HepG2 (cell line): ENCODE data around the gene GRM4. TPM values are rescaled to one million over a fixed set of nuclear protein-coding genes. Genes with fewer than 3 reads are reported as not detected.
A peak's percentile ranks its signal among the peaks of the same experiment; 100 is the strongest.

ENCODE experiments used
- FOXM1 ChIP-seq: sonication (generic); formaldehyde crosslinking; IDR thresholded peaks from 2 replicates; pipeline ENCODE4 v1.5.0; 2020; ENCODE audit warnings: missing genetic modification reagents
- KDM1A ChIP-seq: IDR thresholded peaks from 2 replicates; pipeline ENCODE4 v1.6.1; 2016; ENCODE audit warnings: missing compliant biosample characterization
- NRL ChIP-seq: sonication (generic); formaldehyde crosslinking; IDR thresholded peaks from 2 replicates; pipeline ENCODE4 v1.5.0; 2020; ENCODE audit warnings: missing genetic modification reagents, mild to moderate bottlenecking, moderate library complexity, borderline replicate concordance
- POLR2A ChIP-seq, 2 experiments: IDR thresholded peaks; 2 replicates each; pipeline ENCODE4 v1.6.1; 2011; ENCODE audit warnings: low read depth in 2 of 2, low read length in 2 of 2, mild to moderate bottlenecking in 1 of 2, moderate library complexity in 1 of 2; ENCODE audit not compliant: insufficient read depth in 1 of 2
- RBM39 ChIP-seq: fragments of 200-400 bp; formaldehyde crosslinking; IDR thresholded peaks from one replicate; pipeline ENCODE4 v1.6.1; 2018; ENCODE audit warnings: antibody characterized with exemption, mild to moderate bottlenecking, low read depth, low read length; ENCODE audit not compliant: poor library complexity, severe bottlenecking
- SOX13 ChIP-seq, 3 experiments: fragments of 450-650 bp in 1 of 3; sonication (generic) in 1 of 3; formaldehyde crosslinking in 1 of 3; IDR thresholded peaks in 2 of 3; conservative IDR thresholded peaks in 1 of 3; 2 replicates each; pipeline versions ENCODE4 v1.5.0 to v1.6.1; 2016 to 2020; ENCODE audit warnings: antibody characterized with exemption in 1 of 3, mild to moderate bottlenecking in 1 of 3, missing compliant biosample characterization in 1 of 3, missing genetic modification reagents in 1 of 3, moderate library complexity in 1 of 3
- SSRP1 ChIP-seq: IDR thresholded peaks from 2 replicates; pipeline ENCODE4 v1.6.1; 2016; ENCODE audit warnings: control low read depth
- ZFP36L2 ChIP-seq: sonication (generic); formaldehyde crosslinking; IDR thresholded peaks from 2 replicates; pipeline ENCODE4 v1.4.0; 2020; ENCODE audit warnings: missing genetic modification reagents
- ZNF589 ChIP-seq: sonication (generic); formaldehyde crosslinking; conservative IDR thresholded peaks from 2 replicates; pipeline ENCODE4 v1.8.0; 2022; ENCODE audit warnings: mild to moderate bottlenecking, moderate library complexity, missing genetic modification reagents
- ZNF720 ChIP-seq: sonication (generic); formaldehyde crosslinking; IDR thresholded peaks from 2 replicates; pipeline ENCODE4 v1.4.0; 2020; ENCODE audit warnings: missing genetic modification reagents
- ZNF75D ChIP-seq: sonication (generic); formaldehyde crosslinking; IDR thresholded peaks from 2 replicates; pipeline ENCODE4 v1.8.1; 2023; ENCODE audit warnings: missing genetic modification reagents, mild to moderate bottlenecking, borderline replicate concordance
- ZNF816 ChIP-seq: sonication (generic); formaldehyde crosslinking; IDR thresholded peaks from 2 replicates; pipeline ENCODE4 v1.8.0; 2022; ENCODE audit warnings: missing genetic modification reagents, mild to moderate bottlenecking, borderline replicate concordance
- polyA plus RNA-seq, 8 experiments: library from polyadenylated mRNA; depleted of rRNA in 3 of 8; stranded (reverse) in 7 of 8; unstranded in 1 of 8; fragments of >200 nt; fragmentation: Illumina TruSeq in 4 of 8; extraction: Trizol in 4 of 8; gene quantifications; 2 replicates each; pipeline versions ENCODE4 v1.2.1 to v1.2.3, GENCODE V29; 2011 to 2016; ENCODE audit warnings: low read depth in 4 of 8, missing spikeins in 1 of 8, mixed read lengths in 1 of 8; ENCODE audit not compliant: insufficient read depth in 1 of 8
- total RNA-seq, 5 experiments: library from RNA; depleted of rRNA; stranded (reverse); fragments of >200 nt; fragmentation: Illumina TruSeq; extraction: Trizol; gene quantifications; 2 replicates each; pipeline ENCODE4 v1.2.3, GENCODE V29; 2016; ENCODE audit warnings: low read depth in 1 of 5
- TF ChIP-seq, protein P1 (sequence below): sonication (generic); formaldehyde crosslinking; IDR thresholded peaks from 2 replicates; pipeline ENCODE4 v1.4.0; 2020; ENCODE audit warnings: missing genetic modification reagents, borderline replicate concordance
- TF ChIP-seq, protein P2 (sequence below): IDR thresholded peaks from 2 replicates; pipeline ENCODE4 v1.4.0; 2020; ENCODE audit warnings: mild to moderate bottlenecking, missing genetic modification reagents
- TF ChIP-seq, protein P3 (sequence below): sonication (generic); formaldehyde crosslinking; IDR thresholded peaks from 2 replicates; pipeline ENCODE4 v1.8.1; 2022; ENCODE audit warnings: low read depth, mild to moderate bottlenecking, missing genetic modification reagents
- TF ChIP-seq, protein P4 (sequence below): sonication (generic); formaldehyde crosslinking; IDR thresholded peaks from 2 replicates; pipeline ENCODE4 v1.8.0; 2022; ENCODE audit warnings: missing genetic modification reagents, mild to moderate bottlenecking, borderline replicate concordance

GRM4 gene
- total and polyA plus RNA-seq, 2 of the 13 experiments (the other 11 are each of a cell fraction or from before 2014, with no cell fraction given), result not detected

DNA sequence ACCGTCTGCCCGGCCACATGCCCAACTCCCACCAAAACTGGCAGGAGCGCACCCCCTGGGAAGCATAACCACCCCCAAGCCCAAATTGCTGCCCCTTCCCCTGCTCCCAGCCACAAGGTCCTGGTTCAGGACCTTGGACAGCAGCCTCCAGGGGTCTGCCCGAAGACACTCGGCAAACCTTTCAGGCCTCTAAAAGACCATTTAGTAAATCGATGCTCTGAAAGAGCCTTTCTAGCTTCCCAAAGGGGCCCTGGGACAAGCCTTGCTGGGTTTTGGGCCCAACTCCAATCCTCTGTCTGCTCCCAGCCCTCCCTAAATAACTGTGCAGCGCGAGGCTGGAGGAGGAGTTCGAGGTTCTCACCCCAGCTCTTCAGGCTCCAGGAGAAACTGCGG, 30.5 kb downstream of the GRM4 start (continued):
- TF ChIP-seq, protein P1, sequence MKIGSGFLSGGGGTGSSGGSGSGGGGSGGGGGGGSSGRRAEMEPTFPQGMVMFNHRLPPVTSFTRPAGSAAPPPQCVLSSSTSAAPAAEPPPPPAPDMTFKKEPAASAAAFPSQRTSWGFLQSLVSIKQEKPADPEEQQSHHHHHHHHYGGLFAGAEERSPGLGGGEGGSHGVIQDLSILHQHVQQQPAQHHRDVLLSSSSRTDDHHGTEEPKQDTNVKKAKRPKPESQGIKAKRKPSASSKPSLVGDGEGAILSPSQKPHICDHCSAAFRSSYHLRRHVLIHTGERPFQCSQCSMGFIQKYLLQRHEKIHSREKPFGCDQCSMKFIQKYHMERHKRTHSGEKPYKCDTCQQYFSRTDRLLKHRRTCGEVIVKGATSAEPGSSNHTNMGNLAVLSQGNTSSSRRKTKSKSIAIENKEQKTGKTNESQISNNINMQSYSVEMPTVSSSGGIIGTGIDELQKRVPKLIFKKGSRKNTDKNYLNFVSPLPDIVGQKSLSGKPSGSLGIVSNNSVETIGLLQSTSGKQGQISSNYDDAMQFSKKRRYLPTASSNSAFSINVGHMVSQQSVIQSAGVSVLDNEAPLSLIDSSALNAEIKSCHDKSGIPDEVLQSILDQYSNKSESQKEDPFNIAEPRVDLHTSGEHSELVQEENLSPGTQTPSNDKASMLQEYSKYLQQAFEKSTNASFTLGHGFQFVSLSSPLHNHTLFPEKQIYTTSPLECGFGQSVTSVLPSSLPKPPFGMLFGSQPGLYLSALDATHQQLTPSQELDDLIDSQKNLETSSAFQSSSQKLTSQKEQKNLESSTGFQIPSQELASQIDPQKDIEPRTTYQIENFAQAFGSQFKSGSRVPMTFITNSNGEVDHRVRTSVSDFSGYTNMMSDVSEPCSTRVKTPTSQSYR (CRISPR knock-in tag), result 0 out of 2 replicates have a peak, but pooled peaks have one; percentile 40
- TF ChIP-seq SSRP1, result no peak
- no peak for TF ChIP-seq KDM1A (CRISPR knock-in tag)
- TF ChIP-seq ZNF75D (CRISPR knock-in tag), result peak; percentile 80; the same call in 1 of the 2 replicates
- TF ChIP-seq SOX13 (IDR thresholded peaks at IDR 0.05), result no peak
- TF ChIP-seq SOX13 (CRISPR knock-in tag; conservative IDR thresholded peaks at IDR 0.05 in 1 of 2, IDR thresholded peaks at IDR 0.05 in 1 of 2), result peak in 1 of 2 experiments; percentile 44; a peak in 1 of 4 replicates
- no peak for TF ChIP-seq FOXM1
- TF ChIP-seq NRL, result no peak
- TF ChIP-seq ZFP36L2 (CRISPR knock-in tag), result 0 out of 2 replicates have a peak, but pooled peaks have one; percentile 59
- no peak for TF ChIP-seq ZNF816 (CRISPR knock-in tag)
- TF ChIP-seq, protein P2, sequence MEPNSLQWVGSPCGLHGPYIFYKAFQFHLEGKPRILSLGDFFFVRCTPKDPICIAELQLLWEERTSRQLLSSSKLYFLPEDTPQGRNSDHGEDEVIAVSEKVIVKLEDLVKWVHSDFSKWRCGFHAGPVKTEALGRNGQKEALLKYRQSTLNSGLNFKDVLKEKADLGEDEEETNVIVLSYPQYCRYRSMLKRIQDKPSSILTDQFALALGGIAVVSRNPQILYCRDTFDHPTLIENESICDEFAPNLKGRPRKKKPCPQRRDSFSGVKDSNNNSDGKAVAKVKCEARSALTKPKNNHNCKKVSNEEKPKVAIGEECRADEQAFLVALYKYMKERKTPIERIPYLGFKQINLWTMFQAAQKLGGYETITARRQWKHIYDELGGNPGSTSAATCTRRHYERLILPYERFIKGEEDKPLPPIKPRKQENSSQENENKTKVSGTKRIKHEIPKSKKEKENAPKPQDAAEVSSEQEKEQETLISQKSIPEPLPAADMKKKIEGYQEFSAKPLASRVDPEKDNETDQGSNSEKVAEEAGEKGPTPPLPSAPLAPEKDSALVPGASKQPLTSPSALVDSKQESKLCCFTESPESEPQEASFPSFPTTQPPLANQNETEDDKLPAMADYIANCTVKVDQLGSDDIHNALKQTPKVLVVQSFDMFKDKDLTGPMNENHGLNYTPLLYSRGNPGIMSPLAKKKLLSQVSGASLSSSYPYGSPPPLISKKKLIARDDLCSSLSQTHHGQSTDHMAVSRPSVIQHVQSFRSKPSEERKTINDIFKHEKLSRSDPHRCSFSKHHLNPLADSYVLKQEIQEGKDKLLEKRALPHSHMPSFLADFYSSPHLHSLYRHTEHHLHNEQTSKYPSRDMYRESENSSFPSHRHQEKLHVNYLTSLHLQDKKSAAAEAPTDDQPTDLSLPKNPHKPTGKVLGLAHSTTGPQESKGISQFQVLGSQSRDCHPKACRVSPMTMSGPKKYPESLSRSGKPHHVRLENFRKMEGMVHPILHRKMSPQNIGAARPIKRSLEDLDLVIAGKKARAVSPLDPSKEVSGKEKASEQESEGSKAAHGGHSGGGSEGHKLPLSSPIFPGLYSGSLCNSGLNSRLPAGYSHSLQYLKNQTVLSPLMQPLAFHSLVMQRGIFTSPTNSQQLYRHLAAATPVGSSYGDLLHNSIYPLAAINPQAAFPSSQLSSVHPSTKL (CRISPR knock-in tag), result peak; percentile 43; the same call in 1 of the 2 replicates
- no peak for TF ChIP-seq RBM39
- TF ChIP-seq ZNF589 (CRISPR knock-in tag), result no peak
- no peak for TF ChIP-seq POLR2A (IDR thresholded peaks at IDR 0.05; ENCODE audit: insufficient read depth in 1 of 2, low read depth in 2 of 2, low read length in 2 of 2)
- TF ChIP-seq, protein P3, sequence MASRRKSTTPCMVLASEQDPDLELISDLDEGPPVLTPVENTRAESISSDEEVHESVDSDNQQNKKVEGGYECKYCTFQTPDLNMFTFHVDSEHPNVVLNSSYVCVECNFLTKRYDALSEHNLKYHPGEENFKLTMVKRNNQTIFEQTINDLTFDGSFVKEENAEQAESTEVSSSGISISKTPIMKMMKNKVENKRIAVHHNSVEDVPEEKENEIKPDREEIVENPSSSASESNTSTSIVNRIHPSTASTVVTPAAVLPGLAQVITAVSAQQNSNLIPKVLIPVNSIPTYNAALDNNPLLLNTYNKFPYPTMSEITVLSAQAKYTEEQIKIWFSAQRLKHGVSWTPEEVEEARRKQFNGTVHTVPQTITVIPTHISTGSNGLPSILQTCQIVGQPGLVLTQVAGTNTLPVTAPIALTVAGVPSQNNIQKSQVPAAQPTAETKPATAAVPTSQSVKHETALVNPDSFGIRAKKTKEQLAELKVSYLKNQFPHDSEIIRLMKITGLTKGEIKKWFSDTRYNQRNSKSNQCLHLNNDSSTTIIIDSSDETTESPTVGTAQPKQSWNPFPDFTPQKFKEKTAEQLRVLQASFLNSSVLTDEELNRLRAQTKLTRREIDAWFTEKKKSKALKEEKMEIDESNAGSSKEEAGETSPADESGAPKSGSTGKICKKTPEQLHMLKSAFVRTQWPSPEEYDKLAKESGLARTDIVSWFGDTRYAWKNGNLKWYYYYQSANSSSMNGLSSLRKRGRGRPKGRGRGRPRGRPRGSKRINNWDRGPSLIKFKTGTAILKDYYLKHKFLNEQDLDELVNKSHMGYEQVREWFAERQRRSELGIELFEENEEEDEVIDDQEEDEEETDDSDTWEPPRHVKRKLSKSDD (CRISPR knock-in tag), result no peak
- no peak for TF ChIP-seq ZNF720 (CRISPR knock-in tag)
- TF ChIP-seq, protein P4, sequence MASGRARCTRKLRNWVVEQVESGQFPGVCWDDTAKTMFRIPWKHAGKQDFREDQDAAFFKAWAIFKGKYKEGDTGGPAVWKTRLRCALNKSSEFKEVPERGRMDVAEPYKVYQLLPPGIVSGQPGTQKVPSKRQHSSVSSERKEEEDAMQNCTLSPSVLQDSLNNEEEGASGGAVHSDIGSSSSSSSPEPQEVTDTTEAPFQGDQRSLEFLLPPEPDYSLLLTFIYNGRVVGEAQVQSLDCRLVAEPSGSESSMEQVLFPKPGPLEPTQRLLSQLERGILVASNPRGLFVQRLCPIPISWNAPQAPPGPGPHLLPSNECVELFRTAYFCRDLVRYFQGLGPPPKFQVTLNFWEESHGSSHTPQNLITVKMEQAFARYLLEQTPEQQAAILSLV, result peak; percentile 47; the same call in 1 of the 2 replicates
